ENCODE data around the gene TBXAS1.

Gene TBXAS1

GRCh38 chr7:139982927-139983920 is 154.2 kb downstream of the TBXAS1 start:
- DNase-seq (ENCODE audit: low read depth) = no peak

- no peak for DNase-seq (ENCODE audit: low read depth)
These were observed 155.8 kb downstream of the TBXAS1 start for GRCh38 chr7:139984642-139985539.

- DNase-seq (ENCODE audit: low read depth) = no peak
These were observed 156.7 kb downstream of the TBXAS1 start for GRCh38 chr7:139985811-139986210.

- DNase-seq (ENCODE audit: low read depth) = no peak
These were observed 158.8 kb downstream of the TBXAS1 start for GRCh38 chr7:139987691-139988516.

- no peak for DNase-seq (ENCODE audit: low read depth)
These were observed 160.5 kb downstream of the TBXAS1 start for GRCh38 chr7:139989366-139990141.

DNA sequence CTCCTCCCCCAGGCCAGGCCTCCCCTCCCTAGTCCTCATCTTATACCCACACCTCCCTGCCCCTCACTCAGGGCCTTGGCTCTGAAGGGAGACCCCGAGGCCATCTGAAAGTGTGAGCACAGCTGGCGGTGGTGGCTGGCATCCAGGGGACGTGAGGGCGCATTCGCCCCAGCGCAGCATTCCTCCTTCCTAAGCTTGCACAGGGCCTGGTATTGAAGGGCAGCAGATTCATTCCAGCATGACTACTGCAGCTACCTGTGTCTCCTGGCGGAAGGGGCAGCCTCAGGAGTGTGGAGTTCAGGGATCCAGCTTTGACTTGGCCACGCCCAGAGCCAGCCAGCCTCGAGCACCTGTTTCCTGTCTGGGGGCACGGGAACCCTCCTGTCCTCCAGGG is 161.1 kb downstream of the TBXAS1 start:
- DNase-seq (ENCODE audit: low read depth) = no peak

DNA sequence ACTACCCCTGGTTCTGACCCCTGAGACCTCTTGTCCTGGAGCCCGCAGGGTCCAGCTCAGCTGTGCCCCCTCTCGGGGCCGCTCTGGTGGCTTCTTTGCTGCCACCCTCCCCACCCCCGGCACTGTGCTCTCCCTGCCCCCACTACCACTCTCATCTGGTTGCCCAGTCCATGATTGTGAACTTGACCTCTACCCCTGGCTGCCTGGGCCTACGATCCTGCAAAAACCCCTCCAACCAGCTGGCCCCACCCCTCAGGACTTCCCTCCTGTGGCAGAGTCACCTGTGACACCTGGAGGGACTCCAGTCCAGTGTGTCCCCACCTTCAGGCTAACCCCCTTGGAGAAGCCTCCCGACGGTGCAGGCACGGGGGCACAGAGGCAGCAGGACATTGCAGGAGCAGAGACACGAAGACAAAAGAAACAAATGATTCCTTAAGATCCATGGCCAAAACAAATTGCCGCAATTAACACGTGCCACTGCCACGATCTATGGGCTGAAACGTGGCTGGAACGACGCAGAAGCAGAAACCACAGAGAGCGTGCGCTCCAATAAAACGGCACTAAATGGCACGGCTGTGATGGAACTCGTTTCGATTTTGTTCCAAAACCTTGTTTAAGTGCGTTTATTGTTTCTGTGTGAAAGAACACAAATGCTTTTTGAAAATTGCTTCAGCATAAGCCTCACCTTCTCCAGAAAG is 161.7 kb downstream of the TBXAS1 start:
- no peak for DNase-seq (ENCODE audit: low read depth)

DNA sequence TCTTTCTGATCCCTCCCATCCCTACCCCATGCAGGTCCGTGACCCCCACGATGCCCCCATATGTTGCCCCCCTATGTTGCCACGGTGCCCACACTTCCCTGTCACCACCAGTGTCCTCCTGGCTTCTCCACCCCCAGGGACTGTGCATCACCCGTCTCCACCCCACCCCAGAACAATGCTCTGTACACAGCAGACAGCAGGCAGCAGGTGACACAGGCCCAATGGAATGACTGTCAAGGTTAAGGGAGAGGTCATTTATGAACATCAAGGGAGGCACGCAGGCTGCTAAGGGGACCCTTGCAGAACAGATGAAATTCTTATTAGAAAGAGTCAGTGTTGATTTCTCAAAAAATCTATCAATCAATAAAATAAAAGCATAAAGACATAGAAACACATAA is 162.2 kb downstream of the TBXAS1 start:
- DNase-seq (ENCODE audit: low read depth) = no peak

GRCh38 chr7:139991911-139992310 is 162.8 kb downstream of the TBXAS1 start:
- no peak for DNase-seq (ENCODE audit: low read depth)

DNA sequence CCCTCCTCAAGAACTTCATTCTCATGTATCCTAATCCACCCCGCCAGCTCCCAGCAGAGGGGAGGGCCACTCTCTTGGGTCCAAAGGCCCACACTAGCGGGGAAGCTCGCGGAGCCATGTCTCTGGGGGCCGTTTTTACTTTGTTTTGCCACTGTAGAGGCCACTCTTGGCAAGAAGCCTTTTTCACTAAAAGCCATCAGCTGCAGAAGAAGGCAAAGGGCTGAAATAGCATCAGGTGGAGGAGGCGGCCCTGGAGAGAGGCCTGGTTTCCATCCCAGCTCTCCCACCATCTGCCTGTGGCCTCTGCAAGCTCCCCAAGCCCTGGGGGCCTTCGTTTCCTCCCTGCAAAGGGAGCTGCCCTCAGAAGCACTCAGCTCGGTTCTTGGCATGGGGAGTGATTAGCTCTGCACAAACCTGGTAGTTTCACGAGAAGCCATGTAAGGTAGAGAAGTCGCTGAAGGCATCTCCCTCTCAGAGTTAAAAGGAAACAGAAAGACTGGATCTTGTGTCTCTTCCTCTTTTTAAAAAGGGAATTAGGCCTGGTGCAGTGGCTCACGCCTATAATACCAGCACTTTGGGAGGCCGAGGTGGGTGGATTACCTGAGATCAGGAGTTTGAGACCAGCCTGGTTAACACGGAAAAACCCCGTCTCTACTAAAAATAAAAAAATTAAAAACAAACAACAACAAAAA is 163.4 kb downstream of the TBXAS1 start:
- no peak for DNase-seq (ENCODE audit: low read depth)

DNA sequence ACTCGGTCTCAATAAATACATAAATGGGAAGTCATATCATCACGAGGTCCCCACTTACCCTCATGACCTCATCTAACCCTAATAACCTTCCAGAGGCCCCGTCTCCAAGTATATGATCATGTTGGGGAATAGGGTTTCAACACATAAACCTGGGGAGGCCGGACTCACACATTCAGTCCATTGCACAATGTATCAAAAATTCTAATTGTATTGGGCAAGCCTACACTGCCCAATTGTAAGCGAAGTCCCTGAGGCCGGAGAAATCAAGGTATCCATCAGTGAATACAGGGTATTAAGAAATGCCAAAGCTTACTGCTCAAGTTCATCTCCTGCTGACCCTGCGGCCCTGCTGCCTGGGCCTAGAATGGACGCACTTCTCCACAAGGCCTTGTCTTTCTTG is 164.1 kb downstream of the TBXAS1 start:
- DNase-seq (ENCODE audit: low read depth) = no peak

GRCh38 chr7:139993592-139993991 is 164.5 kb downstream of the TBXAS1 start:
- DNase-seq (ENCODE audit: low read depth) = no peak

DNA sequence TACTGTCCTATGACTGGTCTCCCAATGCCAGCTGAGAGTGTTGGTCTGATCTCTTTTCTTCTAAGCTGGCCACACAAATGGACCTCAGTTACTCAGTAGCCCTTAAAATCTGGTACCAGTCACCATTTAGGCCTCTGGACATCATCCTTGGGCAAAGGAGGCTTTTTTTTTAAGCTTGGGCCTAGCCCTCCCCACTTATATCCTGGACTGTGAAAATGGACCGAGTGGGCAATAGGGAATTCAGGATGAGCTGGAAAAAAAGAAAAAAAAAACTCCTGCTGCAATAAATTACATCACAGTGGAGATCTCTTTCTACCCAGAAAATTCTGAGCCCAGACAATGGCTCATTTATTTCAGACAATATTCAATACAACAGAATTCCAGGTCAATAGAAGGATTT is 165.3 kb downstream of the TBXAS1 start:
- DNase-seq (ENCODE audit: low read depth) = no peak

DNA sequence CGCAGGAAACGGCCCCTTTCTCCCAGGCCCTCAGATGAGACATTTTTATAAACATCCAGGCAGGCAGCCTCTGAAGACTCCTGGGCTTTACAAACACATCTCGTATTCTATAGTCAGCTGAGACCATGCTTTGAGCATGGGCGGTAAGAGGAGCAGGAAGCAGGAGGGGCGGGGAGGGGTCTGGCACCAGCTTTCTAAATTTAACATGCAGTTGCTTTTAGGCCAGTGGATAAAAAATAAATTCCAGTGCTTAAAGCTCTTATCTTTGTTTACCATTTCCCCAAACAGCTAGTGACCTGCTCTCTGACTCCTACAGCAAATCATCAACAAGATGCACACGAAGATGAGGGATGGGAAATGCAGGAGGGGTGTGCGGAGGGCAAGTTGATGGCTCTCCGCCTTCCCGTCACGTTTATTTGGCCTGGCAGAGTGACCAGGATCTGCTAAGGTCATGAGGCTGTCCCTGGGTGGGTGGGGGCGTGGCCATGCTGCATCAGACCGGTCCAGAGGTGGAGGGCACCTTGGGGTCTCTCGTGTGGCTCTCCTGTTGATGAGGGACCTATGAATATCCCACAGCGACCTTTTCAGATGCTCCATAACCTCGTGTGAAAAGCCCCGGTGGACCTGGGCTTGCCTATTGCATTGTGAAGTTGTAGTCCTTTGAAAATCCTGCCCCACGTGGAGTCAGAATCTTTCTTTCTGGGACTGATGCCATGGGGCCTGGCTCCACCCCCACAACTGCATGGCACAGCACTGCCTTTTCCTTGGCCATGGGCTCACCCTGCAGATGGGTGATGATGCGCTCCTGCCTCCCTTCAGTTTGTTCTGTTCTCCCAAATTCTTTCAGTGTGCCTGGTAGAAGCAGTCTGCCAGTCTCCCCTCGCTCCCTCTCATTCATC is 166.2 kb downstream of the TBXAS1 start:
- no peak for DNase-seq (ENCODE audit: low read depth)

- no peak for DNase-seq (ENCODE audit: low read depth)
These were observed 169.5 kb downstream of the TBXAS1 start for GRCh38 chr7:139998572-139998971.

DNA sequence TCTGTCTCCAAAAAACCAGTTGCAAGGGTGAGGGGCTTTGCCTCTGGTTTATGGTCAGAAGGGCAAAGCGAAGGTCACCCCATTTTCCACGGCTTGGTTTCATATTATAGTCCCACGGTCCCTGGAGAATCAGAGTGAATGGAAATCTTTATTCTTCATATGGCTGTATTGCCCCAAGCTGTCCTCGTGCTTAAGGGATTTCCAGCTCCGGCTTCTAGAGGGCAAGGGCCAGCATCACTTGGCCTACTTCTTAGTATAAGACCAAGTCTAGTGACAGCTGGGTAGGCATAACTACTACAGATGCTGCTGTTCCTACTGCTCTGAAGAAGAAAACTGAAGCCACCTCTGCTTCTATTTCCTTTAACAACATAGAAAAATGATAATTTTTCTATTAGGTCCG is 170.5 kb downstream of the TBXAS1 start:
- DNase-seq (ENCODE audit: low read depth) = no peak

- no peak for DNase-seq (ENCODE audit: low read depth)
These were observed 171.7 kb downstream of the TBXAS1 start for GRCh38 chr7:140000666-140001268.

DNA sequence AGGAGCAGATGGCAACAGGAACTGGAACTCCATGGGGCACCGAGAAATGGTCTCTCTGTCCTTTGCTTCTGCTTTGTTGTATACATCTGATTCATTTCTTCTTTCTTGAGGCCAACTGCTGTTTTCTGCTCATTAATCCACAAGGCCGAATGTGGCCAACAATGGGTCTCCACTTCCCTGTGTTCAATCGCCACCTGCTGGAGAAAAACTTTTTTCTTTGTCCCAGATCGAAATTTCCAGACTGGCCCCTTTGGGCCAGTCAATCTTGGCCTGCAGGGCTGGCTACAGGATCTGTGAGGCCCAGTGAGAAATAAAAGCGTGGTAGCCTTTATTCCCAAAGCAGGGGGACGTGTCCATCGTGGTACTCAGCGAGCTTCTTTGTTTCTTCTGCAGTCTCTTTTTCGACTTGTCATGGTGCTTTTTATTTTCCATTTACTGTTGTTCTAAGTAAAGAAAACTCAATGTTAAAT is 174.9 kb downstream of the TBXAS1 start:
- DNase-seq (ENCODE audit: low read depth) = no peak

All from activated T-helper 9 cell treated with anti-CD3 and anti-CD28 coated beads, Interleukin-2, amount 50 U/mL, for 16 hours (primary cell).